Natural killer cell (primary cell): ENCODE results near the gene VWA3B. TPM values are rescaled to one million over a fixed set of nuclear protein-coding genes. Genes with fewer than 3 reads are reported as not detected.

Experiments used
- ATAC-seq, 3 donors: fragments of 150-1000 bp in 2 of 3; fragments of 200-7000 bp in 1 of 3; cut with Tn5 transposase; 1 replicate in 1 of 3; 2 replicates in 2 of 3; pipeline ENCODE4 v1.10.0; 2021; ENCODE audit warnings: mild to moderate bottlenecking in 2 of 3, moderate library complexity in 2 of 3
- DNase-seq, 2 donors: peaks; one replicate each; pipeline versions ENCODE4 v3.0.0 to v3.0.0-alpha.2; 2013 to 2021; ENCODE audit warnings: mixed read lengths in 1 of 2
- H3K27ac ChIP-seq: one replicate; pipeline ENCODE4 v1.5.1; 2013; ENCODE audit warnings: mild to moderate bottlenecking, low read length
- H3K27me3 ChIP-seq: one replicate; pipeline ENCODE4 v1.6.1; 2013; ENCODE audit warnings: low read length; ENCODE audit not compliant: control insufficient read depth, insufficient read depth
- H3K36me3 ChIP-seq: one replicate; pipeline ENCODE4 v1.6.1; 2013; ENCODE audit warnings: low read length; ENCODE audit not compliant: control insufficient read depth, insufficient read depth
- H3K4me1 ChIP-seq: one replicate; pipeline ENCODE4 v1.6.1; 2013; ENCODE audit warnings: low read length; ENCODE audit not compliant: control insufficient read depth, insufficient read depth
- H3K4me3 ChIP-seq: one replicate; pipeline ENCODE4 v1.5.1; 2013; ENCODE audit warnings: low read length
- H3K9me3 ChIP-seq: one replicate; pipeline ENCODE4 v1.6.1; 2013; ENCODE audit warnings: low read length; ENCODE audit not compliant: control insufficient read depth, insufficient read depth
- H3K27ac Mint-ChIP-seq, 2 donors: one replicate each; pipeline ENCODE4 v1.8.0; 2022; ENCODE audit warnings: mild to moderate bottlenecking in 2 of 2, mixed read lengths in 2 of 2, moderate library complexity in 1 of 2
- H3K27me3 Mint-ChIP-seq, 2 donors: one replicate each; pipeline ENCODE4 v1.8.0; 2022; ENCODE audit warnings: low read depth in 2 of 2, mixed read lengths in 2 of 2
- H3K36me3 Mint-ChIP-seq: one replicate; pipeline ENCODE4 v1.8.0; 2022; ENCODE audit warnings: mixed read lengths
- H3K4me1 Mint-ChIP-seq, 2 donors: one replicate each; pipeline ENCODE4 v1.8.0; 2022; ENCODE audit warnings: mixed read lengths in 2 of 2
- H3K4me3 Mint-ChIP-seq: one replicate; pipeline ENCODE4 v1.8.0; 2022; ENCODE audit warnings: mild to moderate bottlenecking, moderate library complexity, mixed read lengths
- H3K9me3 Mint-ChIP-seq, 2 donors: one replicate each; pipeline ENCODE4 v1.8.0; 2022; ENCODE audit warnings: mixed read lengths in 2 of 2
- WGBS: methylation state at CpG from one replicate; pipeline ENCODE4 v1.1.7; 2013; ENCODE audit warnings: missing lambda C conversion rate; ENCODE audit not compliant: insufficient coverage; 5-methylcytosine and 5-hydroxymethylcytosine counted together
- intact Hi-C: fragments of 100-400 bp; cut with micrococcal nuclease; formaldehyde crosslinking; loops from one replicate; pipeline ENCODE4 v1.14.2; 2022
- total RNA-seq, 4 donors: library from RNA; stranded (reverse); fragments of 120-200 nt in 1 of 4; gene quantifications; one replicate each; pipeline versions ENCODE4 v1.2.3 to v1.2.4, GENCODE V29; 2013 to 2022
- TF ChIP-seq, protein P1 (sequence below): fragments of 200-600 bp; IDR thresholded peaks from one replicate; pipeline ENCODE4 v1.8.0; 2022; ENCODE audit warnings: antibody characterized with exemption

The VWA3B gene
- total RNA-seq, 3 donors from 2014 or later (not counting 1 experiment from before 2014, with no cell fraction given), result not detected

DNA sequence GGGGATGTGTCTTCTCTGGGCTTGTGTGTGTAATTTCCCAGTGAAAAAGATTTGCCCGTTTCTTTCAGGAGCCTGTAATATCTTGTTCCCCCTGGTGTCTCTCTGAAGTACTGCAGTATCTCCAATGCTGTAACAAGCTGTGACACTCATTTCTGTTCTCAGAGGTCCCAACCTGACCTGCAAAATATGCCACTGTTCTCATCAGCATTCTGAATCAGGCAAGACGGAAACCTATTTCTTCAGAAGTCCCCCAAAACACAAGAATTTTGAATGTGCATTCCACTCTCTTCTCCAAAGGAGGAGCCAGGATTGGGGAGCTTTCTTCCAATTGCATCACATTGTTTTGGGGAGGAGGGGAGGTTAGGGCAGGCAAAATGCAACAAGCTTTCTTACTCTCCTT is 182.3 kb downstream of the VWA3B start:
- Histone ChIP-seq H3K9me3 (no peaks in the 10 kb centered on the region), H3K27me3 (no peaks in the 10 kb centered on the region), H3K27ac (no peak overlapping the region), H3K4me1 (no peaks in the 10 kb centered on the region), H3K4me3 (no peak overlapping the region), H3K36me3 (no peaks in the 10 kb centered on the region)
- H3K36me3 Mint-ChIP-seq, result peaks cover 12% of the 10 kb centered on the region
- peaks cover under 1 to 2% of the 10 kb centered on the region in 2 donors for H3K9me3 Mint-ChIP-seq
- H3K4me3 Mint-ChIP-seq, result no peak overlapping the region
- intact Hi-C loops, result loop anchor here (1.0 kb wide), 1 partner anchor 463 kb away; no protein-coding TSS in a partner anchor
- H3K27me3 Mint-ChIP-seq, result peaks cover 4 to 57% of the 10 kb centered on the region in 2 donors
- WGBS, result 37% methylated on average over 2 of the region's 2 CpGs
- TF ChIP-seq, protein P1, sequence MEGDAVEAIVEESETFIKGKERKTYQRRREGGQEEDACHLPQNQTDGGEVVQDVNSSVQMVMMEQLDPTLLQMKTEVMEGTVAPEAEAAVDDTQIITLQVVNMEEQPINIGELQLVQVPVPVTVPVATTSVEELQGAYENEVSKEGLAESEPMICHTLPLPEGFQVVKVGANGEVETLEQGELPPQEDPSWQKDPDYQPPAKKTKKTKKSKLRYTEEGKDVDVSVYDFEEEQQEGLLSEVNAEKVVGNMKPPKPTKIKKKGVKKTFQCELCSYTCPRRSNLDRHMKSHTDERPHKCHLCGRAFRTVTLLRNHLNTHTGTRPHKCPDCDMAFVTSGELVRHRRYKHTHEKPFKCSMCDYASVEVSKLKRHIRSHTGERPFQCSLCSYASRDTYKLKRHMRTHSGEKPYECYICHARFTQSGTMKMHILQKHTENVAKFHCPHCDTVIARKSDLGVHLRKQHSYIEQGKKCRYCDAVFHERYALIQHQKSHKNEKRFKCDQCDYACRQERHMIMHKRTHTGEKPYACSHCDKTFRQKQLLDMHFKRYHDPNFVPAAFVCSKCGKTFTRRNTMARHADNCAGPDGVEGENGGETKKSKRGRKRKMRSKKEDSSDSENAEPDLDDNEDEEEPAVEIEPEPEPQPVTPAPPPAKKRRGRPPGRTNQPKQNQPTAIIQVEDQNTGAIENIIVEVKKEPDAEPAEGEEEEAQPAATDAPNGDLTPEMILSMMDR, result peak; percentile 31
- ATAC-seq (peak in 1 of 3 donors; percentile 57), DNase-seq (peak in 1 of 2 donors; percentile 43)
- no peaks in the 10 kb centered on the region for H3K4me1 Mint-ChIP-seq
- H3K27ac Mint-ChIP-seq, result no peak overlapping the region

DNA sequence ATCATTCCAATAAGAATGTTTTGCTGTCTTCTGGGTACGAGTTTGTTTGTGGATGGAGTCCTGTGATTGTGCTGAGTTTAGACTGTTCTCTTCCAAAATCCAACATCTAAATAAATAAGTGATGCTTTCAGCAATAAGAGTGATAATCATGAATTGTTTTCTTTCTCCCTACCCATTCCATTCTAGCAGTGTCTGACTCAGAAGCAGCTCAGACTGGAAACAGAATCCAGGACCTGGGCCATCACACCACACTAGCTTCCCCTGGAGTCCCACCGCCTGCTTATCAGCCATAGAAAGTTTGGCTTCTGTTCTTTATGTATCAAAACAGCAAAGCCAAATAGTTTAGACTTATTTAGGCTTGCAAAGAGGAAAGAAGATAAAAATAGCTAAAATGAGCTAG is 182.9 kb downstream of the VWA3B start:
- intact Hi-C loops, result loop anchor here (1.0 kb wide), 1 partner anchor 464 kb away; no protein-coding TSS in a partner anchor
- H3K27ac ChIP-seq, result no peak overlapping the region
- peaks cover 0 to 2% of the 10 kb centered on the region in 2 donors for H3K9me3 Mint-ChIP-seq
- 100% methylated on average over 1 of the region's 2 CpGs for WGBS
- no peaks in the 10 kb centered on the region for H3K4me1 ChIP-seq
- H3K36me3 Mint-ChIP-seq, result peaks cover 8% of the 10 kb centered on the region
- peaks cover 6 to 55% of the 10 kb centered on the region in 2 donors for H3K27me3 Mint-ChIP-seq
- no peaks in the 10 kb centered on the region for H3K9me3 ChIP-seq
- TF ChIP-seq, protein P1, result no peak
- no peak overlapping the region for H3K4me3 Mint-ChIP-seq
- no peak overlapping the region for H3K4me3 ChIP-seq
- no peaks in the 10 kb centered on the region for H3K36me3 ChIP-seq
- H3K27me3 ChIP-seq, result no peaks in the 10 kb centered on the region
- no peak for ATAC-seq
- H3K4me1 Mint-ChIP-seq, result no peaks in the 10 kb centered on the region
- DNase-seq, result no peak
- H3K27ac Mint-ChIP-seq, result no peak overlapping the region

DNA sequence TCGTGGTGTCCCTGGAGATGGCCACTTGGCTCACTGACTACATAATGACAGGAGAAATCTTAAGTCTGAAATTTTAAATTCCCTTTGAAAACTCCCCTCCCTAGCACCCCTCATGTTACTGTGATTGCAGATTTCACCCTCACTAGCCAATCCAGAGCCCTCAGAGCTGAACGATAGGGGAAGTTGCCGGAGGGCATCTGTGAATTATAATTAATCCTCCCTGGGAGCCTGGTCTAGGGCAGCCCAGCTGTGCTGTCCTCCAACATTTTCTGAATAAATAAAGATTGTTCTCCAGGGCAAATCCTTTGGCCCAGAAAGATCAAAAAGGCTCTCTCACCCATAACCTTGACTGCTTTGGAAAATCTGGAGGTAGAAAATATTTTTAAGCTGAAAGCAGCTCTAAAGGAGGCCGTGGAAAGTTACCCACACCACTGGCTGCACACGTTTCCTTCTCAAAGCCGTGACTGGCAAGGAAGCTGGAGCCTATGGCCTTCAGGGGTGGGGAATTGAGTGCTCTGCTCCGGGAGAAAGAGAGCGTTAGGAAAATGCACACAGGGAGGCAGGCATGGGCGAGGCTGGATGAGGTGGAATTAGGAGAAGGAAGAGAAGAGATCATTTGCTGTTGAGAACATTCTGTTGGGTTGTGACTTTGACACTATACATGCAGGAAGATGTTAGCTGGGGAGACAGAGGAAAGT is 190.3 kb downstream of the VWA3B start:
- Histone ChIP-seq H3K27ac (no peak overlapping the region), H3K36me3 (no peaks in the 10 kb centered on the region), H3K27me3 (no peaks in the 10 kb centered on the region), H3K4me1 (no peaks in the 10 kb centered on the region), H3K9me3 (no peaks in the 10 kb centered on the region), H3K4me3 (no peak overlapping the region)
- DNase-seq (no peak), ATAC-seq (no peak)
- intact Hi-C loops, result no loop called here
- 82% methylated on average over 9 of the region's 9 CpGs for WGBS
- TF ChIP-seq, protein P1, result no peak
- H3K27me3 Mint-ChIP-seq, result peaks cover 20 to 62% of the 10 kb centered on the region in 2 donors
- H3K9me3 Mint-ChIP-seq, result no peaks in the 10 kb centered on the region
- H3K4me1 Mint-ChIP-seq, result no peaks in the 10 kb centered on the region
- H3K4me3 Mint-ChIP-seq, result no peak overlapping the region
- H3K36me3 Mint-ChIP-seq, result no peaks in the 10 kb centered on the region
- H3K27ac Mint-ChIP-seq, result no peak overlapping the region

DNA sequence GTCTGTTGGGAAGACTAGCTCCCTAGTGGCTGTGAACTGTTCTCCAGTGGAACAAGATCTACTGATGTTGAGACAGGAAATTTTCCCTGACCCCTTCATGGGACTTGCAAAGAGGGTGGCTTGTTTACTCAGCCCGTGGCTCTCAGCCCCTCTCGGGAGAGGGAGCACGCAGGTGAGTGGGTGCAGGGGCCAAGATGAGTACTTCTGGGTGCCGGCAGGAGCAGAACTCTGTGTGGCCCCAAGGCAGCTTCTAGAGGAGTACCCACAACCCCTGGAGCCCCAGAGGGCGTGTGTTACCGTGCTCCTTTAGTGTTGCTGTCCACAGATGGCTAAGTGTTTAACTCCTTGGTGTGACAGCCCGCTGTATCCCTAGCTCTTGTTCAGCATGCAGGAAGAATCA is 191.1 kb downstream of the VWA3B start:
- H3K4me1 ChIP-seq, result no peaks in the 10 kb centered on the region
- Mint-ChIP-seq H3K4me3 (no peak overlapping the region), H3K27ac (no peak overlapping the region), H3K27me3 (peaks cover 20 to 56% of the 10 kb centered on the region in 2 donors), H3K4me1 (no peaks in the 10 kb centered on the region), H3K36me3 (no peaks in the 10 kb centered on the region), H3K9me3 (no peaks in the 10 kb centered on the region)
- H3K9me3 ChIP-seq, result no peaks in the 10 kb centered on the region
- DNase-seq, result no peak
- intact Hi-C loops, result no loop called here
- TF ChIP-seq, protein P1, result no peak
- no peaks in the 10 kb centered on the region for H3K27me3 ChIP-seq
- no peak overlapping the region for H3K4me3 ChIP-seq
- 88% methylated on average over 7 of the region's 7 CpGs for WGBS
- H3K27ac ChIP-seq, result no peak overlapping the region
- no peaks in the 10 kb centered on the region for H3K36me3 ChIP-seq
- no peak for ATAC-seq
